ENCODE measurements around the gene ITPR2.

ITPR2 gene

GRCh38 chr12:26771861-26772260 is 61.1 kb downstream of the ITPR2 start:
- no peak for TF ChIP-seq POLR2AphosphoS5 (IDR thresholded peaks at IDR 0.05; ENCODE audit: low read depth, low read length)

GRCh38 chr12:26770239-26771070 is 62.5 kb downstream of the ITPR2 start:
- TF ChIP-seq POLR2AphosphoS5 (IDR thresholded peaks at IDR 0.05; ENCODE audit: low read depth, low read length) (no peak), FOXP2 (optimal IDR thresholded peaks at IDR 0.05; ENCODE audit: borderline replicate concordance, extremely low read depth, extremely low read length, insufficient read depth) (no peak), SIN3A (IDR thresholded peaks at IDR 0.05; ENCODE audit: borderline replicate concordance, insufficient read depth, low read length) (no peak), REST (IDR thresholded peaks at IDR 0.05; ENCODE audit: insufficient read depth in 1 of 2, low read depth in 2 of 2, low read length in 2 of 2) (no peak), TAF1 (IDR thresholded peaks at IDR 0.05; ENCODE audit: borderline replicate concordance, insufficient read depth, low read length) (no peak)

- TF ChIP-seq TAF1 (IDR thresholded peaks at IDR 0.05; ENCODE audit: borderline replicate concordance, insufficient read depth, low read length) (no peak), REST (IDR thresholded peaks at IDR 0.05; ENCODE audit: insufficient read depth in 1 of 2, low read depth in 2 of 2, low read length in 2 of 2) (no peak), SIN3A (IDR thresholded peaks at IDR 0.05; ENCODE audit: borderline replicate concordance, insufficient read depth, low read length) (no peak), POLR2AphosphoS5 (IDR thresholded peaks at IDR 0.05; ENCODE audit: low read depth, low read length) (no peak), FOXP2 (optimal IDR thresholded peaks at IDR 0.05; ENCODE audit: borderline replicate concordance, extremely low read depth, extremely low read length, insufficient read depth) (no peak)
These were observed 63.4 kb downstream of the ITPR2 start for GRCh38 chr12:26769611-26770010.

- no peak for TF ChIP-seq TAF1 (IDR thresholded peaks at IDR 0.05; ENCODE audit: borderline replicate concordance, insufficient read depth, low read length)
- TF ChIP-seq SIN3A (IDR thresholded peaks at IDR 0.05; ENCODE audit: borderline replicate concordance, insufficient read depth, low read length) = no peak
- TF ChIP-seq FOXP2 (optimal IDR thresholded peaks at IDR 0.05; ENCODE audit: borderline replicate concordance, extremely low read depth, extremely low read length, insufficient read depth) = no peak
- no peak for TF ChIP-seq POLR2AphosphoS5 (IDR thresholded peaks at IDR 0.05; ENCODE audit: low read depth, low read length)
- no peak for TF ChIP-seq REST (IDR thresholded peaks at IDR 0.05; ENCODE audit: insufficient read depth in 1 of 2, low read depth in 2 of 2, low read length in 2 of 2)
These were observed 64.1 kb downstream of the ITPR2 start for GRCh38 chr12:26768611-26769603.

GRCh38 chr12:26767865-26768264 is 65.1 kb downstream of the ITPR2 start:
- TF ChIP-seq REST (IDR thresholded peaks at IDR 0.05; ENCODE audit: insufficient read depth in 1 of 2, low read depth in 2 of 2, low read length in 2 of 2) (no peak), FOXP2 (optimal IDR thresholded peaks at IDR 0.05; ENCODE audit: borderline replicate concordance, extremely low read depth, extremely low read length, insufficient read depth) (no peak), SIN3A (IDR thresholded peaks at IDR 0.05; ENCODE audit: borderline replicate concordance, insufficient read depth, low read length) (no peak), POLR2AphosphoS5 (IDR thresholded peaks at IDR 0.05; ENCODE audit: low read depth, low read length) (no peak), TAF1 (IDR thresholded peaks at IDR 0.05; ENCODE audit: borderline replicate concordance, insufficient read depth, low read length) (no peak)

Measured in PFSK-1 (cell line).